ENCODE results near the gene PUM2.

PUM2 gene

DNA sequence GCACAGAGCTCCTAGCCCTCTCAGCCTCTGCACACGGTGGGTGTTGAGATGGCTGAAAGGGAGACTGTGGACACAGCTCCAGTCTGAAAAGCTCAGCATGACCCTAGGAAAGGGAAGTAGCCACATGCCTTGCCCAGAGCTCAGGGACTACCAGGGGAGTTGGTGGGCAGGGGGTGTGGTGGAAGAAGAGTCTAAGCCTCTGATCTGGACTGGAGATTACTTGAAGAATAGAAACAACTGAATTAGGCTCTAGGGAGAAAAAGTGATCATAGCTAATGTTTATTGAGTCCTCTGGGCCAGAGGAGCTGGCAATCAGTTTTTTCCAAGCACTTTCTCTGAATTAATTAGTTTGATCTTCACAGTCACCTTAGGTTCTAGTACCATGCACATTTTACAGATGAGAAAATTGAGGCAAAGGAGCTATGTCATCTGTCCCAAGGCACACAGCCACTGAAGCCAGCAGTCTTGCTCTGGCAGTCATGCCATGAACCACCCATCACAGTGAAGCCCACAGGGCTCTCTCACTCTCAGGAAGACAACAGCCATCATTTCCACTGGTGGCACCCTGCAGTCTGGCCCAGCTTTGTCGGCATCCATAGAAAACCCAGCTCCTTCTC is 136.0 kb downstream of the PUM2 start:
- no peak for DNase-seq

DNA sequence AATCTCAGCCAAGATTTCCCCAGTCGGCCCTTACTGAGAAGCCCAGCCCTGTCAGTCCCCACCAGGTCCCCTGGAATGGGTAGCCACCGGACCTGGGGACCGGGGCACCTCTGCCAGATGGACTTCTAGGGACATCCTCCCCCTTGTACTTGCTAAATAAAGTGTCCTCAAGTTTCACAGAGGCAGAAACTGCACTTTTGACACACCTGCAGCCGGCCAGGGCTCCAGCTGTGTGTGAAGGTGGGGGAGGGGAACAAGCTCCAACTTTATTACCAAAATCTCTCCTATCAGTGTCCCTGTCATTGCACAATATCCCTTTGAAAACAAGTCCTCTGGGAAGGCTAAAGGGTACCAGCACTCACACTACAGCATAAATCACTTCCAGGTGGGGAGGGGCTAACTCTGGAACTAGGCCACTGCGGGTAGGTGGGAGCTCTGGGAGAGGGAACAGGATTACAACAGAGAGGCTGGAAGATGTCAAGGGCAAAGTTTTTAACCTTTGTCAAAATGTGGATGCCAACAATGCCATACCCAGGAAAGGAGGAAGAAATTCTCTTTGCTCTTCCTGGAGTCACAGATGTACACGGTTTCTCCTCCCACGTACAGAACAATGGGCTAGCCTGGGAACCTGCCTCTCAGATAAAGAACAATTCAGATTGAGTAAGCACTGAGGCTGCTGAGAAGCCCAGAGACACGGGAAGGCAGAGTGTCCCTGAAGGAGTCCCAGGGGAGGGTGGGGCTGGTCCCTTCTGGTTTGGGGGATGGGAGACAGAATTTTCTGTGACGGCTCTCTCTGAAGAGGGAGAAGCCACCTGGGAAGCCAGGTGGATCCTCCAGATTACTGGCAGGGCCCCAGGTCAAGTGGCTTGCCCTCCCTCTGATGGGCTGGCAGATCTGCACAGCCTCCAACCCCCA is 136.7 kb downstream of the PUM2 start:
- DNase-seq: no peak

DNA sequence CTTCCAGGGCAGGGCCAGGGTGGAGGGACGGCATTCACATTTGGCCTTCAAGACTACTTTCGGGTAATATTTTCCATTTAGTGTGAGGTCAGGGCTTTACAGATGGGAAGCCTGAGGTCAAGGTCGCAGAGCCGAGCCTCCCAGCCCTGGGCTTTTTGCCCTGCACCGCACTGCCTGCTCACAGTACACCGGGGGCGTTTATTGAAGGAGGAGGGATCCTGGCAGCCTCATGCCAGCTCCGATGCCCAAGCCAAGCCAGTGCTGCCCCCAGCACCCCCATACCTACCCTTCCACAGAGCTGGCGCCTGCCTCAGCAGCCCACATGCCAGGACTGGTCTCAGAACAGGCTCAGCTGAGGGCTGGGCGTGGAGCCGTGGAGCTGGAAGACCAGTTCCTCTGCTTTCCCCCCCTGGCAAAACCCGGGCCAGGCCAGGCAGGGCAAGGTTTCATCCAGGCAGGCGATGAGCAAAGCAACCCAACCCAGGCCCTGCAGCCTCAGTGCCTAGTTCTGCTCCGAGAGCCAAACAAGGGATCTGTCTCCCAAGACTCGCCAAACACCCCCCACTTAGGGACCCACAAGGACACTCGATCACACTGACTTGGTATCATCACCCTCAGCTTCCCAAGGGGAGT is 137.7 kb downstream of the PUM2 start:
- DNase-seq: no peak

GRCh38 chr2:20212459-20212870 is 138.2 kb downstream of the PUM2 start:
- DNase-seq: no peak

- DNase-seq: no peak
Measured at GRCh38 chr2:20211860-20212458, 138.7 kb downstream of the PUM2 start.

- DNase-seq: no peak
Measured at GRCh38 chr2:20211420-20211819, 139.2 kb downstream of the PUM2 start.

GRCh38 chr2:20210462-20210861 is 140.2 kb downstream of the PUM2 start:
- no peak for DNase-seq

DNA sequence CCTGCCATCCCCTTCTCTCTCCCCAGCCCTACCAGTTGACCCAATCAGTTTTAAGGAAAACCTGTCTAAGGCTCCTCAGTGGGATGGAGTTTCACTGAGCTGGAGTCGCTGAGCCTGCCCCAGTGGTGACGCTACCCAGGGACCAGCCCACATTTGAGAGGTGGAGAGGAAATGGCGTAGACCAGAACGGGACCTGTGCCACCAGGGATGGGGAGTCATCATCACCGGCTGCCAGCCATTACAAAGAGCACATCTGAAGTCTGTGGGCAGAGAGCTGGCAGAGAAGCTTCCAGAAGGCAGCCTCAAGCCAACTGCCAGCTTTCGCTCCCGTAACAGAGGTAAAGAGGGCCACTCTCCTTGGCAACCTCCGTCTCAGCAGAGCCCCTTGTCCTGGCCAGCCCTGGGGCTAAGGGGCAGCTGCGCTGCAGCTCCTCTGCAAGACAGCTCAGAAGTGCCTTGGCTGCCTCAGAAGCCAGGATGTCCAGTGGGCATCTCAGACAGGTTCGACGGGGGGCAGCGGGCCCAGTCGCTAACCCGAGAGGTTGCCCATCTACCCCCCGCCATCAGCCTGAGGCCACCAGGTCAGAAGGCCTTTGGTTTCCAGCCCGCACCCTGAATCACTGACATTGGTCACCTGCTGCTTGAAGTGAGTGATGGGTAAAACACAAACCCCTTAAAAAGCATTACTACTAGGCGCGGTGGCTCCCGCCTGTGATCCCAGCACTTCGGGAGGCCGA is 141.1 kb downstream of the PUM2 start:
- DNase-seq: no peak

DNA sequence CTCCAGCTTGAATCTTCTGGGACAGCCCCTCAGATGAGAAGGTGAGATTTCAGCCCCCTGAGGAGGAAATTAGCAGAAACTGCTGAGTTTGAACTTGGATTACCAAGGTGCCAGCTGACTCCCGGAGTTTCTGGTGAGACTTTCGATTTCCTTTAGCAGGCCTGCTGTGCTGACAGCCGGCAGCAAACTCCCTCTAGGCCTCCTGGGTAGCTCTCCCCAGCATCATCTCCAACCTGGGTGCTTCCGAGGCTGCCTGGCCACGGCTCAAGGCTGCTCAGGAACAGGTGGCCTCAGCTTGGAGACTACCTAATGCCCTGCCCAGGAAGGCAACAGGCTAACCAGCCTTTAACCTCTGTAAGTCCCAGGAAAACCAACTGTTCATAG is 142.2 kb downstream of the PUM2 start:
- no peak for DNase-seq

DNA sequence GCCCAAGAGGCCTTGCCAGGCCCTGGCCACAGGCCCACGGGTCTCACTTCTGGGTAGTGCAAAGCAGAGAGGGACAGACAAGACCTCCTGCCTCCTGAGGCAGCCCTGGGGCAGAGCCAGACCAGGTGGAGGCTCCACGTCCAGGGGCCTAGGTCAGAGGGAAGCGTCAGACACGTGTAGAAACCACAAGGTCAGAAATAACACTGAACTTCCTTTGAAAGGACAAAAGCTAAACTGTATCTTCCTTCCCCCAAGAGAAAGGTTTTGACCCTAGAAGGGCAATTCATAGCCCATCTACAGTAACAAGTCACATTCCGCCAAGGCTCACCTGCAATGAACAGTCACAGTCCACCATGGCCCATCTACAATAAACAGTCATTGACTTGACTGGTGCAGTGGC is 143.6 kb downstream of the PUM2 start:
- no peak for DNase-seq

DNA sequence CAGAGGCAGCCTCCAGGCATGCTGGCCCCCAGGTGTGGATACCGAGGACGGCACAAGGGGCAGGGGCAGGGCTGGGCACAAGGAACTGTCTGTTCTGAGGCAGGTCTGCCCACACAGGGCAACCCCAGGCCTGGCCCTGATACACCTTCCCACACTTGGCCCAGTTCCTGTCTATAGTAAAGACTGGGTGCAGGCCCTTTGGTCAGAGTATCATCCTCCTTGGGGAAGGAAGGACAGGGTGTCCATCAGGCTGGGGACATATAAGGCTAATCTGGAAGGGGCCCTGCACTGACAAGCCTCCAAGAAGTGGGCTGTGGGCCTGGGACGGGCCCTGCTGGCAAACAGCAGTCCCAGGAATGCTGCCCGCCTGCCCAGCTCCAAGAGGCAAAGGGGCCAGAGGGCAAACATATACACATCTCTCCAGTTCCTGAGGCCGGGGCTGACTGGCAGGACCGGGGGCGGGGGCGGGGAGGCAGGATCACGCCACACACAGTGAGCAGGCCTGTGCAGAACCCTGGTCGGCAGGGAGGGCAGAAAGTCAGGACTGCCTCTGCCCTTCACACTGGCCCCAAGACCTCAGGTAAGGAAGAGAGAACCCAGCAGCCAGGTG is 144.6 kb downstream of the PUM2 start:
- no peak for DNase-seq

- no peak for DNase-seq
Measured at GRCh38 chr2:20205069-20205468, 145.6 kb downstream of the PUM2 start.

GRCh38 chr2:20203521-20204225 is 147.0 kb downstream of the PUM2 start:
- no peak for DNase-seq

GRCh38 chr2:20203072-20203471 is 147.6 kb downstream of the PUM2 start:
- no peak for DNase-seq

DNA sequence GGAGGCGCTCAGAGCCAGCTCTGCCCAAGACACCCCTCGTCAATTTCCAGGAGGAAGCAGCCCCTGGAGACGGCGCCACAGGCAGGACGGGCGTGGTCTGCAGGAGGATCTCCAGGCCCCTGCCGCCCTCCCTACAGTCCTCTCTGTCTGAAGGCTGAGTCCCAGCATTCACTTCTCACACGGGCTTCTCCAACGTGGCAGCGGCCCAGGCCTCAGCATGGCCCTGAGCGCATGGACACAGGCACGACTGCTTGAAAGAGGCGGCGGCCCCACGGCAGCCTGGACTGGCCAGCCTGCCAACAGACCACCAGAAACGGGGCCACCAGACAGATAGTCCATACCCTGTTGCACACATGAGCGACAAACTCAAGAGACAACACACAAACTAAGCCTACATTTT is 149.0 kb downstream of the PUM2 start:
- no peak for DNase-seq

DNA sequence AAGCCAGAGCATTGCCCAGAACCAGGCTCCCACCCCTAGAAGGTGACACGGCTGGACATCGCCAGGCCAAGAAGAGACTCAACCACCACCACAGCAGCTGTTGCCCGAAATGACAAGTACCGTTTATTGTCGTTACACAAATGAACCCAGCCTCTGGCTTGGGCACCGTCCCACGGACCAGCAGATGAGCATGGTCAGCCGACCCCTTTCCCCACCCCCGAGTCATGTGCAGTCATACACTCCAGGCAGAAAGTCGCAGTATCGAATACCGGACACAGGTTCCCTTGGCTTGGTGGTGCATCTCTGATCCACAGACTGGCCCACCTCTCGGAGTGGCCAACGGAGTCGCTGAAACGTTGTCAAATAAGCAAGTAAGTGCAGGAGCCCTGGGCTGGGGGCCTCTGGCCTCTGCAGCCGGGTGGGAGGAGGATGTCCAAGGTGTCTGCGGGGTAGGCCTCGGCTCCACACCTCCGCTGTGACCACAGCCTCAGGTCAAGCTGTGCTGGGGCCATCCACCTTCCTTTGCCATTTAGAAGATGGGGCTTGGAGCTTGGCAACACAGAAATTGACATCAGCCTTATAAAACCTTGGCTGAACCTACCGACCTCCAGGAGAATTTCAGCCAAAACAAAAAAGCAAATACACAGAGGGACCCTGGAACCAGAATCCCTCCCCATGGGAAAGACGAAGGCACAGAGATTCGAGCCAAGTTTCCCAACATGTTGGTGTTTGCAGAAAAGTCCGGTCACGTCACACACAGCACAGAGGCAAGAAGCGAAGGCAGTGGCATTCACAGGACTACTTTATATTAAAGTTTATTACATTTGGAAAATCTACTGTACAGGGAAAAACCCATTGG is 149.7 kb downstream of the PUM2 start:
- DNase-seq: no peak

- no peak for DNase-seq
Measured at GRCh38 chr2:20199633-20200270, 150.9 kb downstream of the PUM2 start.

DNA sequence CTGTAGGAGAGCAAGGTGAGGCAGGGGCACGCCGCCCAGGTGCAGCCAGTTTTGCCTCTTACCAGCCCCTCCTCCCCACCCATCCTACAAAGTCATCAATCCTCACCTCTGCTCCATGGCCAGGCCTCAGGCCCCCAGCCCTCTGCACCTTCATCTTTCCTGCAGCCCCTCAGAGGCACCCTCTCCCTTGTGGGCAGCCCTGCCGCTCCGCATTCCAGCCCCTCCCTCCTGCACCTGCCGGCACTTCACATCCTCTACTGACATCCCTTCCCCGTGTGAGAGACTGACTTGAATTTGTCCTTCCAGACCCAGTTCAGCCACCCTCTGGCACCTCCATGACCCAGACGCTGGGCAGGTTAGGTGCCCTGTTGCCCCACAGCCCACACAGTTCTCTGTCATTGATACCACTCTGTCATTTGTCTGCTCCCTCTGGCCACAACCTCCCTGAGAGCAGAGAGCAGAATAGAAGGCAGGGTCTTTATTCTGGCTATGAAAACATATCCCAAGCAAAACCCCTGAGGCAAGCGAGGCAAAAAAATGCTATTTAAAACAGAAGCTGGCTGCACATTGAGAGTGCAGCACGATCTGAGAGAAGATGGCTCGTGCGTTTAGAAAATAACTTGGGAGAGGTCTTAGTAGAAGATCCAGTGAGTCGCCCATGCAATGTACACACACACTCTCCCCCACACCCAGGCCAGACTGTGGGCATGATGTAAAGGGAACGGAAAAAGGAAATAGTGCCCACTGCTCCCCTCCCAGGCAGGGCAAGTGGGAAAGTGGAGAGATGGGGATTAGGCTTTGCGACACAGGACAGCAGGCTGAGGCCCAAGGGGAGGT is 151.6 kb downstream of the PUM2 start:
- DNase-seq: no peak

All from activated CD4-positive, CD25-positive, alpha-beta regulatory T cell treated with anti-CD3 and anti-CD28 coated beads, Interleukin-2, amount 50 U/mL, for 72 hours (primary cell).